Muscle layer of colon (tissue), 2 donors: ENCODE measurements around the gene KDM4B.

Experiments used
- H3K27ac ChIP-seq: one replicate; pipeline ENCODE4 v1.7.0; 2013; ENCODE audit warnings: low read depth, mild to moderate bottlenecking, low read length, moderate library complexity
- H3K27me3 ChIP-seq, 2 donors: one replicate each; pipeline ENCODE4 v1.7.0; 2013; ENCODE audit warnings: low read length in 2 of 2, mild to moderate bottlenecking in 2 of 2; ENCODE audit not compliant: insufficient read depth in 2 of 2, control insufficient read depth in 1 of 2
- H3K36me3 ChIP-seq: one replicate; pipeline ENCODE4 v1.7.0; 2013; ENCODE audit warnings: mild to moderate bottlenecking, low read length; ENCODE audit not compliant: insufficient read depth
- H3K4me1 ChIP-seq: one replicate; pipeline ENCODE4 v1.7.0; 2013; ENCODE audit warnings: mild to moderate bottlenecking, low read length; ENCODE audit not compliant: insufficient read depth
- H3K4me3 ChIP-seq, 2 donors: one replicate each; pipeline ENCODE4 v1.7.0; 2013; ENCODE audit warnings: low read length in 2 of 2, low read depth in 1 of 2, mild to moderate bottlenecking in 1 of 2, moderate library complexity in 1 of 2
- H3K9ac ChIP-seq: one replicate; pipeline ENCODE4 v1.7.0; 2013; ENCODE audit warnings: low read length
- H3K9me3 ChIP-seq: one replicate; pipeline ENCODE4 v1.7.0; 2013; ENCODE audit warnings: mild to moderate bottlenecking, low read length
- donor health status: abdominal sarcoma.
- donor health status: Adenocarcinoma of cecum.

KDM4B gene

DNA sequence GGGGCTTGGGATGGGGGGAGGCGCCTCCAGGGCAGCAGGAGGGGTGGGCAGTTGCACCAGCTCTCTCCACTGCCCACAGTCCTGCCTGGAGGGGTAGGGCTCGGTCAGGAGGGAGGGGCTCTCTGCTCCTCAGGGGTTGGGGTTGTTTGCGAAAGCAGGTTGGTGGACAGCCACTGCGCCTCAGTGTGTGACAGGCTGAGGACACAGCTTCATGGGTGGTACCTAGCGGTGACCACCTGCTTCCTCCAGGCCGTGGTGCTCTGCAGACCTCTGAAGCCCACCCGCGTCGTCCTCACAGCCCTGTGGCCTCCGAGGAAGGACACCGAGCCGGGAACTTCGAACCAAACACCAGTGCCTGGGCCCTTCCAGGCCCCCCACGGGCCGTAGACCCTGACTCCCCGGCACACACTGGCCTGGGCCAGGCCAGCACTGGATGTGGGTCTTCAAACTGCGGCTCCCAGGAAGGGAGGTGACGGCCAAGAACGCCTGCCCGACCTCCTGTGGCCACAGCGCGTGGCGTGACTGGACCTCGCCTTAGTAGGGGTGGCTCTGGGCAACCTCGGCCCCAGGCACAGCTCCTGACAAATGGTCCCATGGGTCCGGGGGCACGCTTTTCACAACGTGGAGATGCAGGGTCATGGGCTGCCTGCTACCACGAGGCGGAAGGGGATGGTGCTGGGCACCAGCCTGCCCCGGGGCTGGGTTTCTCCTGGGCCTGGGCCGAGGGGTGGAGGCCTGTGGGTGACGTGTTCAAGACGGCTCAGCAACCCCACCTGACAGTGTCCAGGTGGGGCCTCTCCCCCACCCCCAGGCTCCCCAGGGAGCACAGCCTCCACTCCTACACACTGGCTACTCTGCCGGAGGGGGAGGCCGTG is 173.2 kb downstream of the KDM4B start:
- H3K27me3 ChIP-seq = no peaks in the 10 kb centered on the region
- H3K36me3 ChIP-seq = peaks cover 32% of the 10 kb centered on the region
- H3K9ac ChIP-seq = no peak overlapping the region
- no peaks in the 10 kb centered on the region for H3K9me3 ChIP-seq
- no peaks in the 10 kb centered on the region for H3K4me1 ChIP-seq
- no peak overlapping the region for H3K4me3 ChIP-seq
- H3K27ac ChIP-seq = no peak overlapping the region

DNA sequence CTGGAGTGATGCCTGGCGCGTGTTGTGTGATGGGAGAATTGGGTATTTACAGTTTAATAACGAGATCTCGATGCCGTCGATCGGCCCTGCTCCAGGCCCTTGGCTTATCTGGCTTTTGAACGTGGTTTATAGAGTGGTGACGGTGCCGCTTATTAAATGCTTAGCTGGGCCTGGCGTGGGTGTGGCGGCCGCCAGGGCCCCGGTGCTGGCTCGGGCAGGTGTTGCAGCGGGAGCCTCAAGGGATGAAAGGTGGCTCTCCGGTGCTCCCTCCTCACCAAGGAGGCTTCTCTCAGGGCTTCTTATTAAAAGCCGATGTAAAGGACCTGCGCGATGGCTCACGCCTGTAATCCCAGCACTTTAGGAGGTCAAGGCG is 173.8 kb downstream of the KDM4B start:
- Histone ChIP-seq H3K9ac (no peak overlapping the region), H3K9me3 (no peaks in the 10 kb centered on the region), H3K27ac (no peak overlapping the region), H3K36me3 (peaks cover 29% of the 10 kb centered on the region), H3K4me1 (no peaks in the 10 kb centered on the region), H3K27me3 (no peaks in the 10 kb centered on the region), H3K4me3 (no peak overlapping the region)

DNA sequence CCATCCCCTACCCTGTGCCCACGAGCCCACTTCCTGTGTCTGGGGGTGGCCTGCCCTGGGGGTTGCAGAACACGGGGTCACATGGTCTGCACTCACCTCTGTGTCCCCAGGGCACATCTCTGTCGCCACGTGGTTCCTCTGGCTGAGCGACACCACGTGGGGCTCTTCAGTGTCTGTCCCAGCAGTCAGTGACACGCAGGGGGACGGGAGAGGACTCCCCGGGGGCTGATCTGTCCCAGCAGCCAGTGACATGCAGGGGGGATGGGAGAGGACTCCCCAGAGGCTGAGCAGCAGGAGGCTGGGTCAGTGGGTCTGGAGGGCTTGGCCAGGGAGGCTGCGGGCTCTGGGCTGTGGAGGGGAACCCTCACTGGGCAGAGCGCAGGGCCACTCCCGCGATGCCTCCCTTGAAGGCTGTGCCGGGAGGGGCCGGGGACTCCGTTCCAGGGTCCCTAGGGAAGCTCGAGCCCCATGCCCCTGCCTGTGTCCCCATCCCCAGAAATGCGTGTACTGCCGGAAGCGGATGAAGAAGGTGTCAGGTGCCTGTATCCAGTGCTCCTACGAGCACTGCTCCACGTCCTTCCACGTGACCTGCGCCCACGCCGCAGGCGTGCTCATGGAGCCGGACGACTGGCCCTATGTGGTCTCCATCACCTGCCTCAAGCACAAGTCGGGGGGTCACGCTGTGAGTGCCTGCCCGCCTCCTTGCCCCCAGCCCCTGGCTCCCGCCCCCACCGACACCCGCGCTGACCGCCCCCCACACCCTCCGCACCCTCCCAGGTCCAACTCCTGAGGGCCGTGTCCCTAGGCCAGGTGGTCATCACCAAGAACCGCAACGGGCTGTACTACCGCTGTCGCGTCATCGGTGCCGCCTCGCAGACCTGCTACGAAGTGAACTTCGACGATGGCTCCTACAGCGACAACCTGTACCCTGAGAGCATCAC is 174.8 kb downstream of the KDM4B start:
- Histone ChIP-seq H3K27me3 (no peaks in the 10 kb centered on the region), H3K9me3 (no peaks in the 10 kb centered on the region), H3K4me1 (no peaks in the 10 kb centered on the region), H3K36me3 (peaks cover 19% of the 10 kb centered on the region), H3K9ac (no peak overlapping the region), H3K4me3 (no peak overlapping the region), H3K27ac (no peak overlapping the region)

DNA sequence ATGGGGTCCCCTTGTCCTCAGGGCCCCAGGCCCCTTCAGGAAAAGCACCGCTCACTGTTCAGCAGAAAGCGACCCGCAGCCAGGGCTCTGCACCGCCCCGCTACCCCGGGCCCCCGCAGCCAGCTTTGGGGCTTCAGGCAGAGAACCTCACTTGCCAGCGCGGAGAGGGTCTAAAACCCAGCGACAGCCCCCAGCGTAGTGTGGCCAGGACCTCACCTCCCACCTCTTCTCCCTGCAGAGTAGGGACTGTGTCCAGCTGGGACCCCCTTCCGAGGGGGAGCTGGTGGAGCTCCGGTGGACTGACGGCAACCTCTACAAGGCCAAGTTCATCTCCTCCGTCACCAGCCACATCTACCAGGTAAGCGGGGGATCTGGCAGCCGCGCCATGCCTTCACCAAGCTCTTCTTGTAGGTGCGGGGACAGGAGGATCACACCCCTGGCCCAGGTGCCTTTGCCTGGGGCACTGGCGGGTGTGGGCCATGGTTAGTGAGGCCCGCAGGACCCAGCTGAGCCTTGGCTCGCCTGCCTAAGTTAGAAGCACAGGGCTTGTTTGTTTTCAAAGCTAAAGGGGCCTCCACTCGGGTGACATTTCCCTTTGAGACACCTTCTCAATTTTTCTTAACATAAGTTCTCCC is 175.7 kb downstream of the KDM4B start:
- H3K9ac ChIP-seq = no peak overlapping the region
- H3K27ac ChIP-seq = no peak overlapping the region
- H3K36me3 ChIP-seq = peaks cover 18% of the 10 kb centered on the region
- no peaks in the 10 kb centered on the region for H3K9me3 ChIP-seq
- H3K27me3 ChIP-seq = no peaks in the 10 kb centered on the region
- H3K4me1 ChIP-seq = no peaks in the 10 kb centered on the region
- H3K4me3 ChIP-seq = no peak overlapping the region

DNA sequence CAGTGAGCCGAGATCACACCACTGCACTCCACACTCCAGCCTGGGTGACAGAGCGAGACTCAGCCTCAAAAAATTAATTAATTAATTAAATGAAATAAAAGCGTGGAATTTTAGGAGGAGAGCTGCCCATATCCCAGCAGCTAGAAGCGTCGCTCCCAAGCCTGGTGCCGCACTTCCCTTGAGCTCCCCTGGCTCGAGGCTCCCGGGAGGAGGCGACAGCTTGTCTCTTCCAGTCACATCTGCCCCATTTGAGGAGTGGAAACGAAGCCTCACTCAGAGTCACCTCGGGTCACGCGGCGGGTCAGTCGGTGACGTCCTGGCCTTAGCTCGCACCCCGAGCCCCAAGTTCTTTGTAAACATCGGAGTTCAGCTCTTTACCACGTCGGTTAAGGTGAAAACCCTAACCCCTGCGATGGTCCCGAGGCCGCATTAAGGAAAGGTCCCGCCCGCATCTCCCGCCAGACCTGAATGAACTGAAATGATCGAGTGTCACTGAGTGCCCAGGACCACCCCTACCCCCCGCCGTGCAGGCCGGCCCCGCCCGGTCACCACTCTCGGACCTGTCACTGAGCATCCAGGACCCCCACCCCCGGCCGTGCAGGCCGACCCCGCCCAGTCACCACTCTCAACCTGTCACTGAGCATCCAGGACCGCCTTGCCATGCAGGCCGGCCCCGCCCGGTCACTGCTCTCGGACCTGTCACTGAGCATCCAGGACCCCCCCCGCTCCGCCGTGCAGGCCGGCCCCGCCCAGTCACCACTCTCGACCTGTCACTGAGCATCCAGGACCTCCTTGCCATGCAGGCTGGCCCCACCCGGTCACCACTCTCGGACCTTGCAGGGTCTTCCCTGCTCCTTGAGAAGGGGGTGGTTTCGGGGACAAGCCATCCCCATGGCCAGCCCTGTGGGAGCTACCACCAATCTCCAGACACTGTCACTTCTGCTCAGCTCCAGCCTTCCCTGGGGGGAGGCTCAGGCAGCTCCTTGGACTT is 176.9 kb downstream of the KDM4B start:
- Histone ChIP-seq H3K9me3 (no peaks in the 10 kb centered on the region), H3K4me3 (no peak overlapping the region), H3K4me1 (no peaks in the 10 kb centered on the region), H3K9ac (no peak overlapping the region), H3K27me3 (no peaks in the 10 kb centered on the region), H3K27ac (no peak overlapping the region), H3K36me3 (peaks cover 18% of the 10 kb centered on the region)

DNA sequence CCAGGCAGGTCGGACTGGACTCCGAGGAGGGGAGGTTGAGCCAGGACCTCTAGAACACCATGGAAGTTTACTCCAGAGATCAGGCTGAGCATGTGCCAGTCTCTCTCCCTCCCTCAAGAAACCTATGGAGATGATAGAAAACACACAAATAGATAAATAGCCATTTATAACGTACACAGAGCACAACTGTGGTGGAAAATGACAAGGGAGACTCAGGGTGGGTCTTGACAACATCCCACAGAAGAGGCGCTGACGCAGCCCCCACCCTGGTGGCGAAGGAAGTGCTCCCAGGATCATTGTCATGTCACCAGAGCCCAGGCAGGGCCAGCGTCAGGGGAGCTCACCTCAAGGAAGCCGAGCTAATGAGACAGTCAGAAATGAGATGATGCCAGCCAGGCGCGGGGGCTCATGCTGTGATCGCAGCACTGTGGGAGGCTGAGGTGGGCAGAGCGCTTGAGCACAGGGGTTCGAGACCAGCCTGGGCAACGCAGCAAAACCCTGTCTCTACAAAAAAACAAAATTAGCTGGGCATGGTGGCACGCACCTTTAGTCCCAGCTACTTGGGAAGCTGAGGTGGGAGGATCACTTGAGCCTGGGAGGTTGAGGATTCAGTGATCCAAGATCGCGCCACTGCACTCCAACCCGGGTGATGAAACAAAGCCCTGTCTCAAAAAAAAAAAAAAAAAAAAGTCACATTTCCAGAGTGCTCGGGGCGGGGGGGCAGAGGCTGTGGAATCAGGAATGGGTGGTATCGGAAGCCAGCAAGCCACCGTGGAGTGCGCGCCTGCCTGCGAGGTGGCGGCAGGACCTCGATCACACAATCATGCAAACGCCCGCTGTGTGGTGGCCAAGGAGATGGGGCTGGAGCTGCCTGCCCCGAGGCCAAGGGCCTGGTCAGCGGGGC is 178.4 kb downstream of the KDM4B start:
- H3K27ac ChIP-seq = no peak overlapping the region
- H3K27me3 ChIP-seq = no peaks in the 10 kb centered on the region
- no peaks in the 10 kb centered on the region for H3K9me3 ChIP-seq
- no peaks in the 10 kb centered on the region for H3K4me1 ChIP-seq
- H3K4me3 ChIP-seq = no peak overlapping the region
- H3K36me3 ChIP-seq = peaks cover 18% of the 10 kb centered on the region
- H3K9ac ChIP-seq = no peak overlapping the region

DNA sequence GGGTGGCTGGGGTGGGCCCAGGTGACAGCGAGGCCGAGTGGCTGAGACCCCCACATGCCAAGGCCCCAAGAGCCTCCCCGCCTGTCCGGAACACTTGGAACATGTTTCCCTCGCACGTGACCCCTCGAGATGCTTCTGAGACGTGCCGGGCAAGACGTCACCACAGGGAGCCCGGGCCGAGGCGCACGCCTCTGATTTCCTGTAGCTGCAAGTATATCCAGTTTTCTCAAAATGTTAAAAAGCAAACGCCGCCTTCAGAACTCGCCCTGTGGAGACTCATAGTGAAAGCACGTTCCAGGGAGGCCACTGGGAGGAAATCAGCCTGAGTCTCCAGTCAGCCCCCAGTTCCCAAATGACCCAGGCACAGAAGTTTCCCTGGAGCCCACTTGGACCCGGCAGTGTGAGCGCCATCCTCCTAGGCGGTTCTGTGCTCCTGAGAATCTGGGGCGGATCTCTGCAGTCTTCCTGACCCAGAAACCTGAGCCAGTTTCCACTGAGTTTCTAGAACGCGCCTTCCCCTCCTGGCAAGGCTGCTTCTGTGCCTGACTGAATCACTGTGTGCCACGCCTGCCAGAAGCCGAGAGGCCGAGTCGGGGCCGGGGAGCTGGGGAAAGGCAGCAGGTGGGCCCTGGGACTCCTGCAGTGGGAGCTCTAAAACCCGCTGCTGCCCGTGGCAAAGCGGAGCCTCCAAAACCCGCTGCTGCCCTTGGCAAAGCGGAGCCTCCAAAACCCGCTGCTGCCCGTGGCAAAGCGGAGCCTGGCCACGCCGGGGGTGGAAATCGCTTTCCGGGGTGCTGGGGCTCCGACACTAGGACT is 179.3 kb downstream of the KDM4B start:
- no peak overlapping the region for H3K9ac ChIP-seq
- peaks cover 18% of the 10 kb centered on the region for H3K36me3 ChIP-seq
- no peaks in the 10 kb centered on the region for H3K4me1 ChIP-seq
- H3K9me3 ChIP-seq = no peaks in the 10 kb centered on the region
- no peak overlapping the region for H3K4me3 ChIP-seq
- no peaks in the 10 kb centered on the region for H3K27me3 ChIP-seq
- no peak overlapping the region for H3K27ac ChIP-seq

DNA sequence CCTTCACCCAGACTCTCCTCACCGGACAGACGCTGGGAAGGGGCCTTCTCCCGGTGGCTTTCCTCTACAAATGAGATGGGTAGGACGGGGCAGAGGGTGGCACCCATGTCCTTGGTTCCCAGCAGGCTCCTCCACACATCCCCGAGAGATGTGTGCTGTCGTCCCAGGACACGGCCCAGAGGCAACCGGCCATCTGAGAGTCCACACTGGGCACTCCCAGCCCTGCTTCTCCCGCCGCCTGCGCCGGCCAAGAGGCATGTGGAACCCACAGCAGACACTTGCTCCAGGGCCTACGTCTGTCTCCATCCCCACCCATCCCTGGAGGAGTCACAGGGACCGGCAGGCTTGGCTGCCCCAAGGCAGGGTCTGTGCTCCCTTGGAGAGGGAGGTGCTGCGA is 179.9 kb downstream of the KDM4B start:
- Histone ChIP-seq H3K4me1 (no peaks in the 10 kb centered on the region), H3K9ac (no peak overlapping the region), H3K4me3 (no peak overlapping the region), H3K27ac (no peak overlapping the region), H3K36me3 (peaks cover 18% of the 10 kb centered on the region), H3K27me3 (no peaks in the 10 kb centered on the region), H3K9me3 (no peaks in the 10 kb centered on the region)

DNA sequence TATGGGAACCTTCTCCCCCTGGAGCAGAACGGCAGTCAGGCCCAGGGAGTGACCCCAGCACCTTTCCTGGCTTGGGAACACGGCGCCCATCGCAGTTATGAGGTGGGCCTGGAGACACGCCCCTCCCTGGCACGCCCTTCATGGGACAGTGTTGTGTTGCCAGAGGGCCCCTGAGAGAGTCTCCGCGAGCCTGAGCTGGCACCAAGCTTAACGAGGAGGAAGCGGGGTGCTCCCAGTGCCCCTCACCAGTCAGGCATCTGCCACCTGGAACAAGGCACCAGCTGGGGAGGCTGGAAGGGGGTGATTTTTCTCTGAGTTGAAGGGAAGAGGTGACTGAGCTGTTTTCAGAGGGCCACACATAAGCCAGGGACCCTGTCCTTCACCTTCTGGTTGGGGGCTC is 180.6 kb downstream of the KDM4B start:
- H3K4me1 ChIP-seq = no peaks in the 10 kb centered on the region
- H3K36me3 ChIP-seq = peaks cover 15% of the 10 kb centered on the region
- no peak overlapping the region for H3K9ac ChIP-seq
- no peaks in the 10 kb centered on the region for H3K27me3 ChIP-seq
- no peak overlapping the region for H3K27ac ChIP-seq
- H3K4me3 ChIP-seq = no peak overlapping the region
- no peaks in the 10 kb centered on the region for H3K9me3 ChIP-seq
